ENCODE results near the gene C2orf72. TPM values are rescaled to one million over a fixed set of nuclear protein-coding genes. Genes with fewer than 3 reads are reported as not detected.
"Not testable (repeated sequence)": the region's sequence is repeated elsewhere in the genome, so short reads cannot be mapped to it uniquely, and the experiment has no call there.

The C2orf72 gene
- polyA plus RNA-seq, 2 donors = 0.28 to 0.47 TPM

DNA sequence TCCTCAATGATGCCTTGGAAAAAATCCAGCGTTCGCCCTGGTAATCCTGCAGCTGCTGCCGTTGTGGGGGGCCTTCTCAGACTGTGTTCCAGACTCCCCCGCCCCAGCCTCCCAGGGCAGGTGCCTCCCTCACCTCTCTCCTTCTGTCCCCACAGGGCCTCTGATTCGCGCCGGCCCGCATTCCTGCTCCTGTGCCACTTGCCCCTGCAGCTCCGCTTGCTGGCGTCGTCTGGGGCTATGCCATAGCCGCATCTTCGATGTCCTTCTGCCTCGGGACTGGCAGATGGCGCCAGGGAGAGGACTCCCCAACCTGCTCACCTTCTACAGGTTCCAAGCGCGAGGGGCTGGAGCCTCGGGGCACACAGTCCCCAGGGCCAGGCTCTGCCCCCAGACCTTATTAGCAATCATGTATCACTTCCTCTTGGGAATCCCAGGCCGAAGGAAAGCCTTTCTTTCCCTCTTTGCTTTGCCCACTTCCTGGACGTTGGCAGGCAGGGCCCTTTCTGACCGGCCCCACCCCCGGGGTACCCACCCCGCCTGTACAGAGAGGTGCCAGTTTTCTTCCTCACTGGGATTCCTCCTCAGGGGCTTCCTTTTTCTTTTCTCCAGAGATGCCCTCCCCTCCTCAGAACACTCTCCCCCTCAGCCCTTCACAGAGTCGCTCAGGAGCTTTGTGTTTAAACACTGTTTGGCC, 37.0 kb upstream of the C2orf72 start:
- H3K4me3 ChIP-seq (ENCODE audit: low read depth in 1 of 2, low read length in 2 of 2) = no peak overlapping the region
- 36 to 49% methylated on average over 24 of the region's 24 CpGs for WGBS, 2 donors
- no peaks in the 10 kb centered on the region for H3K9me3 ChIP-seq (ENCODE audit: control insufficient read depth in 2 of 2, insufficient read depth in 1 of 2, low read depth in 1 of 2, low read length in 1 of 2)
- H3K27me3 ChIP-seq (ENCODE audit: control insufficient read depth in 1 of 2, insufficient read depth in 2 of 2, low read length in 2 of 2) = no peaks in the 10 kb centered on the region
- no peaks in the 10 kb centered on the region for H3K36me3 ChIP-seq (ENCODE audit: control insufficient read depth in 2 of 2, insufficient read depth in 2 of 2, low read length in 1 of 2)
- no peaks in the 10 kb centered on the region for H3K4me1 ChIP-seq (ENCODE audit: control insufficient read depth in 2 of 2, insufficient read depth in 2 of 2, low read length in 1 of 2)
- H3K27ac ChIP-seq (ENCODE audit: low read depth in 2 of 2, low read length in 1 of 2) = no peak overlapping the region

DNA sequence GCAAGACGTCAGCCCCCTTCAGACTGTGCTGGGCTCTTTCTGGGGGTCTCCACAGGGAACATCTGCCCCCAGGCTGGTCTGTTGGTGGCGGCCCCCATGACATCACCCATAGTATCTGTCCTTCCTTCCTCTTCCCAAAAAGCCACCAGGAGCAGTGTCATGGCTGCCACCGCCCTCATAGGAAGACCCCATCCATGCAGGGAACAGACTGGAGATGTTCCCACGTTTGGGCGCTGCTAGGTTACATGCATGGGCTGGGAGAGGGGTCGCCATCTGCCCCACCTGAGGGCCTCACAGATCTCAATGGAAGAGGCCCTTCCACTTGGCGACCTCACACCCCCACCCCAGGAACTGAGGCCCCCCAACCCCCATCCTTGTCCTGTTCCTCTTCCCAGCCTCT, 36.3 kb upstream of the C2orf72 start:
- Histone ChIP-seq H3K36me3 (ENCODE audit: control insufficient read depth in 2 of 2, insufficient read depth in 2 of 2, low read length in 1 of 2) (no peaks in the 10 kb centered on the region), H3K27ac (ENCODE audit: low read depth in 2 of 2, low read length in 1 of 2) (no peak overlapping the region), H3K4me1 (ENCODE audit: control insufficient read depth in 2 of 2, insufficient read depth in 2 of 2, low read length in 1 of 2) (no peaks in the 10 kb centered on the region), H3K9me3 (ENCODE audit: control insufficient read depth in 2 of 2, insufficient read depth in 1 of 2, low read depth in 1 of 2, low read length in 1 of 2) (no peaks in the 10 kb centered on the region), H3K27me3 (ENCODE audit: control insufficient read depth in 1 of 2, insufficient read depth in 2 of 2, low read length in 2 of 2) (no peaks in the 10 kb centered on the region), H3K4me3 (ENCODE audit: low read depth in 1 of 2, low read length in 2 of 2) (no peak overlapping the region)
- 80 to 88% methylated on average over 7 of the region's 7 CpGs for WGBS, 2 donors

- H3K4me1 ChIP-seq (ENCODE audit: control insufficient read depth in 2 of 2, insufficient read depth in 2 of 2, low read length in 1 of 2) = no peaks in the 10 kb centered on the region
- H3K27ac ChIP-seq (ENCODE audit: low read depth in 2 of 2, low read length in 1 of 2) = no peak overlapping the region
- H3K36me3 ChIP-seq (ENCODE audit: control insufficient read depth in 2 of 2, insufficient read depth in 2 of 2, low read length in 1 of 2) = no peaks in the 10 kb centered on the region
- no peak overlapping the region for H3K4me3 ChIP-seq (ENCODE audit: low read depth in 1 of 2, low read length in 2 of 2)
- no peaks in the 10 kb centered on the region for H3K27me3 ChIP-seq (ENCODE audit: control insufficient read depth in 1 of 2, insufficient read depth in 2 of 2, low read length in 2 of 2)
- H3K9me3 ChIP-seq (ENCODE audit: control insufficient read depth in 2 of 2, insufficient read depth in 1 of 2, low read depth in 1 of 2, low read length in 1 of 2) = no peaks in the 10 kb centered on the region
- WGBS, 2 donors = 35% methylated on average over 4 of the region's 4 CpGs
Observed at GRCh38 chr2:231001921-231002320, 35.4 kb upstream of the C2orf72 start.

DNA sequence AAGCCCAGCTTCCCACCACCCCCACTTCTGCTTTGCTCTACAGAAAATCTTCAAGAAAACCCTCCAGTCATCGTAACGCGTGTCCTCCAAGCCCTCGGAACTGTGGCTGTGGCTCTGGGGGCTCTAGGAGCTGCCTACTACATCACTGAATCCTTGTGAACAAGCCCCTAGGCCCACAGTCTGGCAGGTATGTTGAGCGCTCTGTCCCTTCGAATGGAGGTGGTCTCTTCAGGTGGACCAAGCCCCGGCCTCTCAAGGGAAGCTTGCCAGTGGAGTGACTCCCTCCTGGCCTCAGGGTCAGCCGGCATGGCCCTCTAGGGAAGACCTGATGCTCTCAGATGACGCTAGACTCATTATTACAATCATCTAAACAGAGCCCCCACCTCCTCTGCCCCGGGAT, 34.7 kb upstream of the C2orf72 start:
- no peaks in the 10 kb centered on the region for H3K9me3 ChIP-seq (ENCODE audit: control insufficient read depth in 2 of 2, insufficient read depth in 1 of 2, low read depth in 1 of 2, low read length in 1 of 2)
- WGBS, 2 donors = 87 to 89% methylated on average over 10 of the region's 10 CpGs
- no peak overlapping the region for H3K27ac ChIP-seq (ENCODE audit: low read depth in 2 of 2, low read length in 1 of 2)
- no peaks in the 10 kb centered on the region for H3K27me3 ChIP-seq (ENCODE audit: control insufficient read depth in 1 of 2, insufficient read depth in 2 of 2, low read length in 2 of 2)
- no peaks in the 10 kb centered on the region for H3K36me3 ChIP-seq (ENCODE audit: control insufficient read depth in 2 of 2, insufficient read depth in 2 of 2, low read length in 1 of 2)
- no peaks in the 10 kb centered on the region for H3K4me1 ChIP-seq (ENCODE audit: control insufficient read depth in 2 of 2, insufficient read depth in 2 of 2, low read length in 1 of 2)
- H3K4me3 ChIP-seq (ENCODE audit: low read depth in 1 of 2, low read length in 2 of 2) = no peak overlapping the region

DNA sequence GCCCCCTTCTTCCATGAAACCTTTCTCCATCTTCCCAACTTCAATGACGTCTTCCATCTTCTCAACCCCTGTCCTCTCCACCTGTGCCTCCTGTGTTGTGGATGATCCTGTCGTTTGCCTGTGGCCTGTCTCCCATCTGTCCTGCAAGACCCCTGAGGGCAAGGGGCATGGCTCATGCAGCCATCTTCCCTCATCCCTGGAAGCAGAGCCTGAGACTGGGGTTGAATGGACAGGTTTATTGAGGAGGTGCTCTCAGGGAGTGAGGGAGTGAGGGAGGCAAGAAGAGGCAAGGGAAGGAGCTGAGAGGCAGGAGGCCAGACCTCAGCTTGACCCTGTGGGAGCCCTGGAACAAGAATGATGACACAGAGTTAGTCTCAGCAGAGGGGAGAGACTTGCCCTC, 34.1 kb upstream of the C2orf72 start:
- H3K36me3 ChIP-seq (ENCODE audit: control insufficient read depth in 2 of 2, insufficient read depth in 2 of 2, low read length in 1 of 2) = no peaks in the 10 kb centered on the region
- 81 to 83% methylated on average over 2 of the region's 2 CpGs for WGBS, 2 donors

GRCh38 chr2:231004930-231005329, 32.4 kb upstream of the C2orf72 start:
- not testable (repeated sequence) for H3K4me1 ChIP-seq (ENCODE audit: control insufficient read depth in 2 of 2, insufficient read depth in 2 of 2, low read length in 1 of 2); H3K36me3 ChIP-seq (ENCODE audit: control insufficient read depth in 2 of 2, insufficient read depth in 2 of 2, low read length in 1 of 2); H3K27ac ChIP-seq (ENCODE audit: low read depth in 2 of 2, low read length in 1 of 2); H3K4me3 ChIP-seq (ENCODE audit: low read depth in 1 of 2, low read length in 2 of 2); H3K27me3 ChIP-seq (ENCODE audit: control insufficient read depth in 1 of 2, insufficient read depth in 2 of 2, low read length in 2 of 2); H3K9me3 ChIP-seq (ENCODE audit: control insufficient read depth in 2 of 2, insufficient read depth in 1 of 2, low read depth in 1 of 2, low read length in 1 of 2)

More for the DNA sequence above, 34.1 kb upstream of the C2orf72 start:
- Histone ChIP-seq H3K27ac (ENCODE audit: low read depth in 2 of 2, low read length in 1 of 2) (no peak overlapping the region), H3K27me3 (ENCODE audit: control insufficient read depth in 1 of 2, insufficient read depth in 2 of 2, low read length in 2 of 2) (no peaks in the 10 kb centered on the region), H3K4me1 (ENCODE audit: control insufficient read depth in 2 of 2, insufficient read depth in 2 of 2, low read length in 1 of 2) (peaks cover 0 to 3% of the 10 kb centered on the region in 2 donors), H3K9me3 (ENCODE audit: control insufficient read depth in 2 of 2, insufficient read depth in 1 of 2, low read depth in 1 of 2, low read length in 1 of 2) (no peaks in the 10 kb centered on the region), H3K4me3 (ENCODE audit: low read depth in 1 of 2, low read length in 2 of 2) (no peak overlapping the region)

GRCh38 chr2:231007286-231008098, 29.8 kb upstream of the C2orf72 start:
- no peaks in the 10 kb centered on the region for H3K36me3 ChIP-seq (ENCODE audit: control insufficient read depth in 2 of 2, insufficient read depth in 2 of 2, low read length in 1 of 2)
- H3K27ac ChIP-seq (ENCODE audit: low read depth in 2 of 2, low read length in 1 of 2) = no peak overlapping the region
- H3K4me1 ChIP-seq (ENCODE audit: control insufficient read depth in 2 of 2, insufficient read depth in 2 of 2, low read length in 1 of 2) = peaks cover 3 to 4% of the 10 kb centered on the region in 2 donors
- H3K4me3 ChIP-seq (ENCODE audit: low read depth in 1 of 2, low read length in 2 of 2) = no peak overlapping the region
- H3K9me3 ChIP-seq (ENCODE audit: control insufficient read depth in 2 of 2, insufficient read depth in 1 of 2, low read depth in 1 of 2, low read length in 1 of 2) = no peaks in the 10 kb centered on the region
- H3K27me3 ChIP-seq (ENCODE audit: control insufficient read depth in 1 of 2, insufficient read depth in 2 of 2, low read length in 2 of 2) = no peaks in the 10 kb centered on the region
- WGBS, 2 donors = 50 to 57% methylated on average over 10 of the region's 10 CpGs

GRCh38 chr2:231008131-231008530, 29.2 kb upstream of the C2orf72 start:
- H3K4me1 ChIP-seq (ENCODE audit: control insufficient read depth in 2 of 2, insufficient read depth in 2 of 2, low read length in 1 of 2) = peaks cover 3 to 4% of the 10 kb centered on the region in 2 donors
- no peaks in the 10 kb centered on the region for H3K36me3 ChIP-seq (ENCODE audit: control insufficient read depth in 2 of 2, insufficient read depth in 2 of 2, low read length in 1 of 2)
- no peaks in the 10 kb centered on the region for H3K9me3 ChIP-seq (ENCODE audit: control insufficient read depth in 2 of 2, insufficient read depth in 1 of 2, low read depth in 1 of 2, low read length in 1 of 2)
- WGBS, 2 donors = 73 to 85% methylated on average over 6 of the region's 6 CpGs
- H3K27me3 ChIP-seq (ENCODE audit: control insufficient read depth in 1 of 2, insufficient read depth in 2 of 2, low read length in 2 of 2) = no peaks in the 10 kb centered on the region
- H3K4me3 ChIP-seq (ENCODE audit: low read depth in 1 of 2, low read length in 2 of 2) = no peak overlapping the region
- H3K27ac ChIP-seq (ENCODE audit: low read depth in 2 of 2, low read length in 1 of 2) = no peak overlapping the region

- Histone ChIP-seq H3K27ac (ENCODE audit: low read depth in 2 of 2, low read length in 1 of 2) (no peak overlapping the region), H3K4me1 (ENCODE audit: control insufficient read depth in 2 of 2, insufficient read depth in 2 of 2, low read length in 1 of 2) (peaks cover 3 to 4% of the 10 kb centered on the region in 2 donors), H3K9me3 (ENCODE audit: control insufficient read depth in 2 of 2, insufficient read depth in 1 of 2, low read depth in 1 of 2, low read length in 1 of 2) (no peaks in the 10 kb centered on the region), H3K4me3 (ENCODE audit: low read depth in 1 of 2, low read length in 2 of 2) (no peak overlapping the region), H3K36me3 (ENCODE audit: control insufficient read depth in 2 of 2, insufficient read depth in 2 of 2, low read length in 1 of 2) (no peaks in the 10 kb centered on the region), H3K27me3 (ENCODE audit: control insufficient read depth in 1 of 2, insufficient read depth in 2 of 2, low read length in 2 of 2) (no peaks in the 10 kb centered on the region)
- 73 to 79% methylated on average over 13 to 14 of the region's 14 CpGs for WGBS, 2 donors
Observed at GRCh38 chr2:231009236-231009919, 27.9 kb upstream of the C2orf72 start.
